NB4 (cell line): ENCODE measurements around the gene LRRK1.

Source experiments
- MAX ChIP-seq: IDR thresholded peaks from 2 replicates; pipeline ENCODE4 v1.6.1; 2011; ENCODE audit warnings: low read depth, low read length
- POLR2A ChIP-seq: IDR thresholded peaks from 2 replicates; pipeline ENCODE4 v1.6.1; 2011; ENCODE audit warnings: mild to moderate bottlenecking; ENCODE audit not compliant: insufficient read length; ENCODE audit errors: extremely low read depth
- TF ChIP-seq, protein P1 (sequence below): IDR thresholded peaks from one replicate; pipeline ENCODE4 v1.5.1; 2012; ENCODE audit warnings: low read depth, low read length

GRCh38 chr15:101068961-101069653 lies 149.9 kb downstream of the LRRK1 start:
- TF ChIP-seq, protein P1, sequence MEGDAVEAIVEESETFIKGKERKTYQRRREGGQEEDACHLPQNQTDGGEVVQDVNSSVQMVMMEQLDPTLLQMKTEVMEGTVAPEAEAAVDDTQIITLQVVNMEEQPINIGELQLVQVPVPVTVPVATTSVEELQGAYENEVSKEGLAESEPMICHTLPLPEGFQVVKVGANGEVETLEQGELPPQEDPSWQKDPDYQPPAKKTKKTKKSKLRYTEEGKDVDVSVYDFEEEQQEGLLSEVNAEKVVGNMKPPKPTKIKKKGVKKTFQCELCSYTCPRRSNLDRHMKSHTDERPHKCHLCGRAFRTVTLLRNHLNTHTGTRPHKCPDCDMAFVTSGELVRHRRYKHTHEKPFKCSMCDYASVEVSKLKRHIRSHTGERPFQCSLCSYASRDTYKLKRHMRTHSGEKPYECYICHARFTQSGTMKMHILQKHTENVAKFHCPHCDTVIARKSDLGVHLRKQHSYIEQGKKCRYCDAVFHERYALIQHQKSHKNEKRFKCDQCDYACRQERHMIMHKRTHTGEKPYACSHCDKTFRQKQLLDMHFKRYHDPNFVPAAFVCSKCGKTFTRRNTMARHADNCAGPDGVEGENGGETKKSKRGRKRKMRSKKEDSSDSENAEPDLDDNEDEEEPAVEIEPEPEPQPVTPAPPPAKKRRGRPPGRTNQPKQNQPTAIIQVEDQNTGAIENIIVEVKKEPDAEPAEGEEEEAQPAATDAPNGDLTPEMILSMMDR = no peak
- TF ChIP-seq MAX = no peak
- TF ChIP-seq POLR2A = no peak
